GM21367 (cell line): Measurements from ENCODE around the gene VPS37C.

Source experiments
- ATAC-seq: cut with Tn5 transposase; IDR thresholded peaks from one replicate; pipeline ENCODE4 v1.9.1; 2021; ENCODE audit not compliant: unreplicated experiment

Gene VPS37C

GRCh38 chr11:61155312-61155711 lies 5.9 kb downstream of the VPS37C start:
- no peak for ATAC-seq

GRCh38 chr11:61154528-61154927 lies 6.7 kb downstream of the VPS37C start:
- no peak for ATAC-seq

DNA sequence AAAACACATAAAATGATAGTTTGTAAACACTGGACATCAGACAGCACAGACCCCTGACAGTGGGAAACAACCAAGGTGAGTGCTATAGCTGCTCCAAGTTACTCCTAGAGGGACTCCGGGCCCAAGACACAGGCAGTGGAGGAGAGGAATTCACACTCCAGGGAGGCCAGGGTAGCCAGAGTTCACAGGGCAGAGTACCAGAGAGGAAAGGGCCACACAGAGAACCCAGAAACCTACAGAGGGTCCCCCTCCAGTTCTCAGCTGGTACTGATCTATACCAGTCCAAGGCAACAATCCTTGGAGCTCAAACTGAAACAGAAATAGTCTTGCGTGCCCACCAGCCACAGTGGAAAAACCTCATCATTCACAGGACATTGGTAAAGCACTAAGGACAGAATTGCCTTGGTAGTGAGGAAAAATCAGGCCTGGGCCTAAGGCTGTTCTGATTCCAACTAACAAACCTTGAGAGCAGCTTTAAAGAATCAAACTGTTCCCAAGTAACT lies 7.6 kb downstream of the VPS37C start:
- no peak for ATAC-seq

DNA sequence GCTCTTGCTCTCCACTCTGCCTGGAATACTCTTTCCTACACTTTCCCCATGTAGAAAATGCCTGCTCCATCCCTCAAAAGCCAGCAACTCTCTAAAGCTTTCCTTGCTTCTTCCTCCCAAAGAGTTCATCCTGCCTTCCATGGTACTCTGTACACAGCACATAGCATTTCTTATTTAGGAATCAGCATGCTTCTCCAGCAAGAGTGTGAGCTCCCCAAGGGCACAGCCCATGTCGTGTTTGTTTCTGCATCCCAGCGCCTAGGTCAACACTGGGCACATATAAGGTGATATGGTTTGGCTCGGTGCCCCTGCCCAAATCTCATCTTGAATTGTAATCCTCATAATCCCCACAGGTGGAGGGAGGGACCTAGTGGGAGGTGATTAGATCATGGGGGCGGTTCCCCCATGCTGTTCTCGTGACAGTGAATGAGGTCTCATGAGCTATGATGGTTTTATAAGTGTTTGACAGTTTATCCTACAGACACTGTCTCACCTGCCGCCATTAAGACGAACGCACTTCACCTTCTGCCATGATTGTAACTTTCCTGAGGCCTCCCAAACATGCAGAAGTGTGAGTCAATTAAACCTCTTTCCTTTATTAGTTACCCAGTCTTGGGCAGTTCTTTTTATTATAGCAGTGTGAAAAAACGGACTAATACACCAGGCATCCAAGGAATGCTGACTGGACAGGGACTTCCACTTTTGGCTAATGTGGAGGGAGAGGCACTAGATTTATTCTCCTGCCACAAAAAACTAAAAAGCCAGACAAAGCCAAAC lies 8.2 kb downstream of the VPS37C start:
- no peak for ATAC-seq

DNA sequence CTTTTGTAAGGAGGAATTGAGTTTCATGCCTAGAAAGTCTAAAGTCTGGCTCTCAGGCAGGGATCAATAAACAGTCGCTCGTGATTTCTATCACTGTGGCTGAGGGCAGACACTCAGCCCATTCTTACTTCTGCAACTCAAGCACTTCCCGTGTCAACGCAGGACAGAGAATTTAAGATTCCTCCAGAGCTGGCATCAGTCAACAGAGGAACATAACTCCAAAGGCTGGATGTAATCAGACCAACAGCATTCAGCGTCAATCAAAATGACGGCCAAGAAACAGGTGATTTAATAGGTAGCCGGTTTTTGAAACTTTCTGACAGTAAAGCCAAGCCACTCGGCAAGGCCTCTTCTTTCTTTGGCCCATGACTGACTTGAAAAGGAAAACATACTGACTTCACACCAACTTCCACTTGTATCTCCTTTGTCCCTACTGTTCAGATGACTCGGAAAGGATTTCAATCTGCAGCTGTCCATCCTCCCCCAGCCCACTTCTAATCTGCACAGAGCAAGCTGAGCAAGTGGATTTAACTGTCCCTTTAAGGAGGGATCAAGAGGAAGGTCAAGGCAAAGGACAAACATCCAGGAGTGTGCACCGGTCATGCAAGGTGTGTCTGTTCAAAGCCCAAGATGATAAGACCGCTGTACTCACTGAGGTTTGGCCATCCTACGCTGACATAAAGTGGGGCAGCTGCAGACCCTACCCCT lies 9.5 kb downstream of the VPS37C start:
- no peak for ATAC-seq

- no peak for ATAC-seq
Observed at GRCh38 chr11:61150706-61151544, 10.3 kb downstream of the VPS37C start.

GRCh38 chr11:61149624-61150615 lies 11.3 kb downstream of the VPS37C start:
- ATAC-seq = no peak

DNA sequence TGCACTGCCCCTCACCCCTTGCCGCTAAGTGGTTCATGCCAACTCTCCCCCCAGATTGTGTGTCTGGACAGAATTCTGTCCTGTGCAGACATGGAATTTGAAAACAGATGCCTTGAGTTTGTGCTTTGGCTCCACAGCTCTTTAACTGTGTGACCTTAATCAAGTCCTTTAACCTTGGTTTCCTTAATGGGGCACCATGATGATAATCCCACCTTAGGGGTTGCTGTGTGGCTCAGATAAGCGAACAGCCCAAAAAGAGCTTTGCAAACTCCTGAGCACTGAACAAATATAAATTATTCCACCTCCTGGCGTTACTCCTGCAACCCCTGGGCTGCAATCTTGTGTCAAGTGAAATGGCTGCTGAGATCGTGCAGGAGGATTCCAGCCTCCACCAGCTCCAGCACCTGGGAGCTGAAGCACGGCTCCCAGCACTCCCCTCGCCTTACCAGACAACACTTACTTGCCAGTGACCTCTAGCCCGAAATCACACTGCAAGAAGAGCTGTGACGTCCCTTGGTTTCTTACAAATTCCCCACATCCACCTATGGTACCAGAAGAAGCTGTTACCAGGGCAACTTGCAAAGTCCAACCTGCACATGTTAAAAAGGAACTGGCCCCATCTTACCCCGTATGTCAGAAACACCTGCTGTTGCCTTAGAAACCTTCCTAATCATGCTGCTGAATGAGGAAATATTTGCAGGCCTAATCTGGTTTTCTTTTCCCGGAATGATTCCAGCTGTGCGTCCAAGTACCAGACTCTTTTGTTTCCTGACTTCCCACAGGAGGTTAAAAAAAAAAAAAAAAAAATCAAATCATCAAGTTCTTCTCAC lies 13.2 kb downstream of the VPS37C start:
- no peak for ATAC-seq

- no peak for ATAC-seq
Observed at GRCh38 chr11:61147271-61147670, 14.0 kb downstream of the VPS37C start.

DNA sequence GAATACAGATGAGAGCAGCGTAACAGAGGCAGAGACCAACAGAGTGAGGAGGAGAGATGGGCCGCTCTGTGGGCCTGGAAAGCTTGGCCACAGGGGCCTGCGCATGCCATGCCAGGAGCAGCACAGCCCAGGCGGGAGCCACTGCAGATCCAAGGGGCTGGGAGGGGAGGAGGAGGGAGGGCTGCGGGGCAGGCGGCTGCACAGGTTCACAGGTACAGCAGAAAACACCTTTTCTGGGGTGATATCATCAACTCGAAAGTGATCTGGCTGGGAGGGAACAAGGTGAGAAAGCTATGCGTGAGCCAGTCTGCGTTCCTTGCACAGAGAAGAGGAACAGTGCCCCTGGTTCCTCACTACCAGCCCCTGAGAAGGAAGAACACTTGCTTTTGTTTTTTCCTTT lies 14.8 kb downstream of the VPS37C start:
- no peak for ATAC-seq

DNA sequence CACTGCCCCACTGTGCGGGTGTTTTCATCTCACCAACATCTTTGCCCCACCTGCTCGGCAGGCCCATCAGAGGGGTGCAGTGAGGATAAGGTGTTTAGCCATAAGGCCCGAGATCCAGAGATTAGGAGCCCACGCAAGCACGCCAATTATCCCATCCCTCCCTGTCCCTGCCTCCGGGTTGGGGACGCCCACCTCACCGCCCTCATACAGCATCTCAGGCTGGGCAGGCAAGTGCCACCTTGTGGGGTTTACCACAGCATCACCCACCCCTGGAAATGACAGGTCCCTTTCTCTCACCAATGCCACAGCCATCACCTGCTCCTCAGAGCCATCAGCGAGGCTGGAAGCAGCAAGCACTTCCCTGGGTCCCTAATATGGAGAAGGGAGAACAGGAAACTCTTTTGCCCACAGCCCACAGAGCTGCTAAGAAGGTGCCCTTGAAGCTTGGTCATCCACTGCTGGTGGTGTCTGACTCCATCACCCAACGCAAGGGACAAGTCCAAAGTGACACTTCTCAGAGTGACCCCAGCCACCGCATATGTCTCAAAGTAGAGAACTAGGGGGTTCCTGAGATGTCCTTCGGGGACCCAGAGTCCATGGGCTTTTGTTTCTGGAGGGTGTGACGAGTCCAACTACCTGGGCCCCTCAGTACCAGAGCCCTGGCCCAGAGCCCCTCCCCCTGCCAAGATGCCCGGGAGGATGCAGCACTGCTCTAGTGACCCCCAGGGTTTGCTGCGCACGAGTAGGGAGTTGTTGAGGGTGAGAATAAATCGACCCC lies 15.8 kb downstream of the VPS37C start:
- no peak for ATAC-seq

DNA sequence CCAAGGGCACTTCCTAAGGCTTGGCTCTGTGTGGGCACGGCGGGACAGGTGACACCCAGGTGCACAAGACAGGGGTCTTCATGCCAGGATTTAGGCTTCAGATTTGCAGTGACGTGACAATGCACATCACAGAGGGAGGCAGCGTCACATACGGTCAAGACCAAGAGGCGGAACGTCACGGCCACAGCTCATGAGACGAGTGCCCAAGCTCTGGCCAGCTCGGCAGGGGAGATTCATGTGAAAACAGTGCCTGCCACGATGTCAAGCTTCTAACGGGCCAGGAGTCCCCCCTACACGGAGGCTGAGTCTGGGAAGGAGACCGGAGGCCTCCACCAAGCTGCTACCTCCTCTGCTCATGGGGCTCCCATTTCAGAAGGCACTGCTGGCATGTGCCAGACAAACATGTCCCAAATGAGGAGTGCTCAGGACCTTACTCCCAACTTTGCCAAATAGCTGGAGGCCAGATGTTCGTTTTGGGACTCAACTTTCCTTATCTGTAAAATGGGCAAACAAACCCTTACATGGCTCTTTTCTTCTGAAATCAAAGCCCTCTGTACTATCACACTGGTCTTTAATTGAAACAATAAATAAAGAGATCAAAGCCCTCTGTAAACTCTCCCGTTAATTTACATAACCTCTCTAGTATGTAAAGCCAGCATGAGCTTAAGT lies 16.6 kb downstream of the VPS37C start:
- ATAC-seq = no peak

DNA sequence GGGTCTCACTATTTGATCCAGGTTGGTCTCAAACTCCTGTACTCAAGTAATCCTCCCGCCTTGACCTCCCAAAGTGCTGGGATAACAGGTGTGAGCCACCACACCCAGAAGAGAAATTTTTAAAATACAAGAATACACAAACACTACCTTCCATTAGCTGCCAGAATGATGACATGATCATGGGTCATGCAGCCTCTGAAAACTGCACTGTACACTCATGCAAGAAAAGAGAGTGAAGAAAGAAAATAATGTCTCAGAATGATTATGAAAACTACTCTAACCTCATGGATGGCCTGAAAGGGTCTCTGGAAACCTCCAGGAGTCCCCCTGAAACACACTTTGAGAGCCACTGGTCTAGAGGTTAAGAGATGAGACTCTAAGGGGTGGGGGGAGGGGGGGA lies 18.8 kb downstream of the VPS37C start:
- no peak for ATAC-seq

- ATAC-seq = no peak
Observed at GRCh38 chr11:61141601-61142028, 19.6 kb downstream of the VPS37C start.

DNA sequence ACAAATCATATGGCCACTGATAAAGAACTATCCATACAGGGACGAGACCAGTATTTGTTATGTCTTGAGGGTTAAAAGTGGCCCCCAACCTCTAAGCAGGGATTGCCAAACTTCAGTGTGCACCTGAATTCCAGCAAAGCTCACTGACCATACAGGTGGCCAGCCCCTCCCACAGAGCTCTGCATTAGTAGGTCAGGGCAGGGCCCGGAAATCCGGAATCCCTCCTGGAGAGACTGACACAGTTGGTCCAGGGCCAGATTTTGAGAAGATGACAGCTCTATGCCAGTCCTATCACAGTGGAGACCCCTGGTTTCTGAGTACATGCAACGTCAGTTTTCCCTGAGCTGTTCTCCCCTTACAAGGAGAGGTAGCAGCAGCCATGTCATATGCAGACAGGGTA lies 20.8 kb downstream of the VPS37C start:
- no peak for ATAC-seq

DNA sequence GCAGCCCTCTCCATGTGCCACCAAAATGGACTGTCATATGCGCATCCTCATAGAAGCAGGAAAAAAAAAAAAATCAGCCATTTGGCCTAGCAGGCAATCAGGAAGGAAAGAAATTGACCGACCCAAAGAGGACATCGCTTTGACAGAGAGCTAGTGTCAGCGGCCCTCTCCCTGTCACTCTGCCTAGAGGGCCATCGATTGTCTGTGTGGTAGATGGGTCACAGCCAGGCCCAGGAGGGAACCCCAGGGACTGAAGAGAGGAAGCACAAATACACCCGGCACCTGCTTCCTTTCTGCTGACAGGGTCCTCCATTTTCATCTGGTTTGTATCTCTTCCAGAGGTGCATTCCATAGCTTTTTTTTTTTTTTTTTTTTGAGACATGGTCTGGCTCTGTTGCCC lies 21.8 kb downstream of the VPS37C start:
- ATAC-seq = no peak

- ATAC-seq = no peak
Observed at GRCh38 chr11:61138935-61139334, 22.3 kb downstream of the VPS37C start.

DNA sequence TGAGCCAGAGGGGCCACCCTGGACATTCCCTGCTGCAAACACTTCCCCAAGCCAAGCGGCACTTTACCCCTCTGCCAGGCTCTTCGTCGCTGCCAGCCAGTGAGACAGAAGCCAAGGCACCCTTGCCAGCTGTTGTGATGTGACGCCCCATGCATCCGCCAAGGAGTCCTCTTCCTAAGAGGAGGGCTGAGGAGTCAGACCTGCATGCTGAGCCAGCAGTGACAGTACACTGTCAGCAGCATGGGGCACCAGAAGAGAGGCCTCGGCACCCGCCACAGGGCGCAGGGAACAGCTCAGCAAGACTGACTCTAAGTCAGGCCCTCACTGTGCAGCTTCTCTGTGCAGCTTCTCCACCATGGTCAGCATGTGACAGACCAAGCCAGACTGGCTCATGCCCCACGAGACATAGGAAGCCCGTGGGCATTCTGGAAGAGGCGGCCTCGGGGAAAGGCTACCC lies 26.4 kb downstream of the VPS37C start:
- ATAC-seq = no peak
